Activated CD4-positive, alpha-beta T cell treated with anti-CD3 and anti-CD28 coated beads, Interleukin-2, amount 10 ng/mL, durations not matched to agents 24 days and 14 days (primary cell): Measurements from ENCODE around the gene GID8. TPM values are rescaled to one million over a fixed set of nuclear protein-coding genes. Genes with fewer than 3 reads are reported as not detected.
A peak's percentile ranks its signal among the peaks of the same experiment; 100 is the strongest.

Source experiments
- DNase-seq: peaks from one replicate; pipeline ENCODE4 v3.0.0; 2022
- H3K27ac Mint-ChIP-seq: one replicate; pipeline ENCODE4 v1.8.0; 2022; ENCODE audit warnings: mild to moderate bottlenecking, mixed read lengths
- H3K27me3 Mint-ChIP-seq: one replicate; pipeline ENCODE4 v1.8.0; 2022; ENCODE audit warnings: mixed read lengths
- H3K36me3 Mint-ChIP-seq: one replicate; pipeline ENCODE4 v1.8.0; 2022; ENCODE audit warnings: low read depth, mild to moderate bottlenecking, mixed read lengths
- H3K4me1 Mint-ChIP-seq: one replicate; pipeline ENCODE4 v1.8.0; 2021; ENCODE audit warnings: mixed read lengths
- H3K4me3 Mint-ChIP-seq: one replicate; pipeline ENCODE4 v1.8.0; 2022; ENCODE audit warnings: mild to moderate bottlenecking, moderate library complexity, mixed read lengths
- H3K9me3 Mint-ChIP-seq: one replicate; pipeline ENCODE4 v1.8.0; 2021; ENCODE audit warnings: mixed read lengths
- intact Hi-C: fragments of 100-400 bp; cut with micrococcal nuclease; formaldehyde crosslinking; loops from one replicate; pipeline ENCODE4 v1.15.1; 2023
- total RNA-seq: library from RNA; stranded (reverse); gene quantifications from 2 replicates; pipeline ENCODE4 v1.2.3, GENCODE V29; 2022

Gene GID8
- total RNA-seq, 1 donor from 2014 or later = 50.0 TPM

DNA sequence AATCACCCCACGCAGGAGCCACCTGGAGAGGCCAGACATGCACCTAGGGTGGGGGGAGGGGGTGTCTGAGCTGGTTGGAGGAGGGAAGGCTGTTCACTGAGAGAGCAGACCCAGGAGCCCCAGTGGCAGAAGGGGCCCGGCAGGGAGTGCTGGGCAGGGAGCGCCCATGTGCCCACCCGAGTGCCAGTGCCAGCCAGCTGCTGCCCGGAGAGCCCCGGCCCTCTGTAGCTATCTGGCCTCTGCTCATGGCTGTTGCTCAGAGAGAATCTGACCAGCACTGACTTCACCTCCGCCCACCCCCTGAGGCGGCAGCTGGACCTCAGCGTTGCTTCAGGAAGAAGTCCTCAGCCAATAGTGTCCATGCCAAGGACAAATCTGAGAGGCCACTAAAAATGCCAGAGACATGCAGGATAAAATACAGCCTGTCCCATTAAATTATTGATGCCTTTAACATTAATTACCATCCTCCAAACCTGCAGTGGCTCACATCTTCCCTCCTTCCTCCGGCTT lies 37.4 kb downstream of the GID8 start:
- Mint-ChIP-seq H3K9me3 (no peaks in the 10 kb centered on the region), H3K4me3 (no peak overlapping the region), H3K27ac (no peak overlapping the region), H3K4me1 (peaks cover 29% of the 10 kb centered on the region), H3K27me3 (peaks cover 55% of the 10 kb centered on the region), H3K36me3 (no peaks in the 10 kb centered on the region)
- intact Hi-C loops = no loop called here
- DNase-seq = no peak

DNA sequence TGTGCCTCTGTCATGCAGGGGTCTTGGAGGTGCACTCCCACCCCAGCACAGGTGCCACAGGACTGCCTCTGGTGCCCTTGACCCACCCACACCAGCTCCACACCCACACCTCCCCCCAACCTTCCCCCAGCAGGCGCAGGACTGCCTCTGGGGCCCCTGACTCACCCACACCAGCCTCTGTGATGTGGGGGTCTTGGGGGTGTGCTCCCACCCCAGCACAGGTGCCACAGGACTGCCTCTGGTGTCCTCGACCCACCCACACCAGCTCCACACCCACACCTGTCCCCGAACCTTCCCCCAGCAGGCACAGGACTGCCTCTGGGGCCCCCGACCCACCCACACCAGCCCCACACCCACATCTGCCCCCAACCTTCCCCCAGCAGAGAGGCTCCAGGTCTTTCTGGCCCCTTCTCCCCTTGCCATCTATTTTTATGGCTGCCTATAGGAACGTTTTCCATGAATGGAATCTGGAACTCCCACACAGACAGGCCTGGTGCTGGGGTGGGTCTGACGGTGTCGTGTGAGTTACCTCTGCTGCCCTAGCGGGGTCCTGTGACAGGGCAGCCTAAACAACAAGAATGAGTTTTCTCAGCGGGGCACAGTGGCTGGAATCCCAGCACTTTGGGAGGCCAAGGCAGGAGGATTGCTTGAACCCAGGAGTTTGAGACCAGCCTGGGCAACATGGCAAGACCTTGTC lies 38.0 kb downstream of the GID8 start:
- Mint-ChIP-seq H3K27ac (no peak overlapping the region), H3K4me1 (peaks cover 29% of the 10 kb centered on the region), H3K27me3 (peaks cover 59% of the 10 kb centered on the region), H3K36me3 (no peaks in the 10 kb centered on the region), H3K9me3 (no peaks in the 10 kb centered on the region), H3K4me3 (no peak overlapping the region)
- intact Hi-C loops = no loop called here
- DNase-seq = no peak

GRCh38 chr20:62976886-62977285 lies 38.9 kb downstream of the GID8 start:
- DNase-seq = no peak
- intact Hi-C loops = no loop called here
- peaks cover 57% of the 10 kb centered on the region for H3K27me3 Mint-ChIP-seq
- no peaks in the 10 kb centered on the region for H3K36me3 Mint-ChIP-seq
- no peak overlapping the region for H3K4me3 Mint-ChIP-seq
- H3K4me1 Mint-ChIP-seq = peaks cover 27% of the 10 kb centered on the region
- no peaks in the 10 kb centered on the region for H3K9me3 Mint-ChIP-seq
- no peak overlapping the region for H3K27ac Mint-ChIP-seq

- peak; percentile 85 for DNase-seq
- Mint-ChIP-seq H3K4me3 (peak overlapping the region; percentile 56), H3K27ac (no peak overlapping the region), H3K27me3 (peaks cover 51% of the 10 kb centered on the region), H3K4me1 (peaks cover 23% of the 10 kb centered on the region), H3K9me3 (no peaks in the 10 kb centered on the region), H3K36me3 (no peaks in the 10 kb centered on the region)
- intact Hi-C loops = no loop called here
These were observed 39.9 kb downstream of the GID8 start for GRCh38 chr20:62977613-62978560.

- DNase-seq = no peak
- H3K4me1 Mint-ChIP-seq = peaks cover 21% of the 10 kb centered on the region
- no peak overlapping the region for H3K27ac Mint-ChIP-seq
- no peaks in the 10 kb centered on the region for H3K36me3 Mint-ChIP-seq
- intact Hi-C loops = no loop called here
- no peaks in the 10 kb centered on the region for H3K9me3 Mint-ChIP-seq
- peaks cover 50% of the 10 kb centered on the region for H3K27me3 Mint-ChIP-seq
- H3K4me3 Mint-ChIP-seq = peak overlapping the region; percentile 56
These were observed 40.6 kb downstream of the GID8 start for GRCh38 chr20:62978561-62978943.

DNA sequence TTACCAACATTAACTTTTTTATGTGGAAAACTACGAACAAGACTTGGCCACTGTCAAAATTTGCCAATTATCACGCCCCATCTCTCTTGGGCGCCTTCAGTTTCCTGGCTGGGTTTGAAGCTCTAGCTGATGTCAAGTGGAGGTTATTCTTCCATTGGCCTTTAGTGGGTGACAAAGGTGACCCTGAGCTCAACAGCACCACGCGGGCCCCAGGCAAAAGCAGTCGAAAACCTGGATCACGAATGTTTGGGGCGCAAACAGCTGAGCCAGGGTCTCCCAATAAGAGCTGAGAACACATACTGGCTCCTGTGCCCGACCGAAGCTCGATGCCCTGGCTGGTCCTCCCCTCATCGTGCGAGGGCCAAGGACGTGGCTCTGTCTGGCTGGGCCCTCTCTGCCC lies 41.4 kb downstream of the GID8 start:
- H3K4me1 Mint-ChIP-seq = peaks cover 21% of the 10 kb centered on the region
- DNase-seq = no peak
- H3K27ac Mint-ChIP-seq = no peak overlapping the region
- no peaks in the 10 kb centered on the region for H3K36me3 Mint-ChIP-seq
- H3K4me3 Mint-ChIP-seq = no peak overlapping the region
- no peaks in the 10 kb centered on the region for H3K9me3 Mint-ChIP-seq
- intact Hi-C loops = no loop called here
- H3K27me3 Mint-ChIP-seq = peaks cover 46% of the 10 kb centered on the region

- intact Hi-C loops = no loop called here
- Mint-ChIP-seq H3K36me3 (no peaks in the 10 kb centered on the region), H3K27me3 (peaks cover 43% of the 10 kb centered on the region), H3K27ac (no peak overlapping the region), H3K4me1 (peaks cover 21% of the 10 kb centered on the region), H3K9me3 (no peaks in the 10 kb centered on the region), H3K4me3 (no peak overlapping the region)
- no peak for DNase-seq
These were observed 42.0 kb downstream of the GID8 start for GRCh38 chr20:62979876-62980373.

GRCh38 chr20:62980380-62980960 lies 42.5 kb downstream of the GID8 start:
- H3K27me3 Mint-ChIP-seq = peaks cover 42% of the 10 kb centered on the region
- no peak overlapping the region for H3K4me3 Mint-ChIP-seq
- H3K27ac Mint-ChIP-seq = no peak overlapping the region
- H3K9me3 Mint-ChIP-seq = no peaks in the 10 kb centered on the region
- H3K4me1 Mint-ChIP-seq = peaks cover 21% of the 10 kb centered on the region
- DNase-seq = no peak
- no peaks in the 10 kb centered on the region for H3K36me3 Mint-ChIP-seq
- intact Hi-C loops = no loop called here

DNA sequence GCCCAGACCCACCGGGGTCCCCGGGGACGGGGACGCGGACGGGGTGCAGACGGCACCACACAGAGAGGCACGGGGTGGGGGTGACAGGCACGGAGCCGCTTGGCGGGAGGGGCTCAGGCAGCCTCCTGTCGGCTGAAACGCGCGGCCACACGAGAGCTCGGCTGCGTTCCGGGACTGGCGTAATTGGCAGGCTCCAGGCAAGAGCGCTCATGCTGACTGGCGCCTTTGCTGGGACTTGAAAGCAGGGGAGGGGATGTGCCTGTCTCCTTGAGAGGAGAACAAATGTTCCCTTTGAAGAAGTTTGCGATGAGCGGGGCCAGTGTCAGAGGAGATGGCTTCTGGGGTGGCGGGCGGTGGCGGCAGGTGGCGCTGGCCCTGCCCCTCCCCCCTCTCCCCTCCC lies 43.0 kb downstream of the GID8 start:
- intact Hi-C loops = no loop called here
- H3K4me3 Mint-ChIP-seq = no peak overlapping the region
- peaks cover 42% of the 10 kb centered on the region for H3K27me3 Mint-ChIP-seq
- H3K36me3 Mint-ChIP-seq = no peaks in the 10 kb centered on the region
- H3K9me3 Mint-ChIP-seq = no peaks in the 10 kb centered on the region
- H3K27ac Mint-ChIP-seq = no peak overlapping the region
- H3K4me1 Mint-ChIP-seq = peaks cover 21% of the 10 kb centered on the region
- peak; percentile 82 for DNase-seq

GRCh38 chr20:62982124-62983075 lies 44.5 kb downstream of the GID8 start:
- DNase-seq = no peak
- H3K9me3 Mint-ChIP-seq = no peaks in the 10 kb centered on the region
- no peak overlapping the region for H3K27ac Mint-ChIP-seq
- no peaks in the 10 kb centered on the region for H3K36me3 Mint-ChIP-seq
- H3K27me3 Mint-ChIP-seq = peaks cover 39% of the 10 kb centered on the region
- peak overlapping the region; percentile 7 for H3K4me3 Mint-ChIP-seq
- peaks cover 18% of the 10 kb centered on the region for H3K4me1 Mint-ChIP-seq
- intact Hi-C loops = no loop called here

GRCh38 chr20:62983210-62983609 lies 45.3 kb downstream of the GID8 start:
- Mint-ChIP-seq H3K27me3 (peaks cover 39% of the 10 kb centered on the region), H3K36me3 (no peaks in the 10 kb centered on the region), H3K4me1 (peaks cover 11% of the 10 kb centered on the region), H3K27ac (no peak overlapping the region), H3K9me3 (no peaks in the 10 kb centered on the region), H3K4me3 (no peak overlapping the region)
- no peak for DNase-seq
- intact Hi-C loops = no loop called here

- no peak for DNase-seq
- intact Hi-C loops = no loop called here
- Mint-ChIP-seq H3K4me1 (peaks cover 8% of the 10 kb centered on the region), H3K9me3 (no peaks in the 10 kb centered on the region), H3K4me3 (no peak overlapping the region), H3K27ac (no peak overlapping the region), H3K27me3 (peaks cover 29% of the 10 kb centered on the region), H3K36me3 (no peaks in the 10 kb centered on the region)
These were observed 46.9 kb downstream of the GID8 start for GRCh38 chr20:62984666-62985443.
